ENCODE measurements around the gene C19orf73.
"Not testable (repeated sequence)": the region's sequence is repeated elsewhere in the genome, so short reads cannot be mapped to it uniquely, and the experiment has no call there.

The C19orf73 gene

GRCh38 chr19:49148044-49148682 is 29.2 kb upstream of the C19orf73 start:
- H3K9ac ChIP-seq (ENCODE audit: low read depth, low read length), result no peak overlapping the region
- peaks cover 14% of the 10 kb centered on the region for H3K4me1 ChIP-seq (ENCODE audit: control insufficient read depth, insufficient read depth, low read length)
- H3K27ac ChIP-seq (ENCODE audit: low read depth, low read length), result no peak overlapping the region
- no peaks in the 10 kb centered on the region for H3K9me3 ChIP-seq (ENCODE audit: control insufficient read depth, insufficient read depth, low read length)
- H3K4me3 ChIP-seq (ENCODE audit: low read depth, low read length), result peak overlapping the region; percentile 95
- no peaks in the 10 kb centered on the region; the same call in 1 of the 2 replicates for H3K36me3 ChIP-seq (ENCODE audit: control insufficient read depth, insufficient read depth, low read length)
- H3K27me3 ChIP-seq (ENCODE audit: control insufficient read depth, insufficient read depth, low read length), result peaks cover 5% of the 10 kb centered on the region; the same call in 1 of the 2 replicates

- H3K27me3 ChIP-seq (ENCODE audit: control insufficient read depth, insufficient read depth, low read length); H3K36me3 ChIP-seq (ENCODE audit: control insufficient read depth, insufficient read depth, low read length); H3K9me3 ChIP-seq (ENCODE audit: control insufficient read depth, insufficient read depth, low read length); H3K9ac ChIP-seq (ENCODE audit: low read depth, low read length): not testable (repeated sequence)
- peak overlapping the region; percentile 46 for H3K27ac ChIP-seq (ENCODE audit: low read depth, low read length)
- H3K4me3 ChIP-seq (ENCODE audit: low read depth, low read length), result peak overlapping the region; percentile 57
- peaks cover 15% of the 10 kb centered on the region for H3K4me1 ChIP-seq (ENCODE audit: control insufficient read depth, insufficient read depth, low read length)
Measured at GRCh38 chr19:49146408-49146770, 27.4 kb upstream of the C19orf73 start.

DNA sequence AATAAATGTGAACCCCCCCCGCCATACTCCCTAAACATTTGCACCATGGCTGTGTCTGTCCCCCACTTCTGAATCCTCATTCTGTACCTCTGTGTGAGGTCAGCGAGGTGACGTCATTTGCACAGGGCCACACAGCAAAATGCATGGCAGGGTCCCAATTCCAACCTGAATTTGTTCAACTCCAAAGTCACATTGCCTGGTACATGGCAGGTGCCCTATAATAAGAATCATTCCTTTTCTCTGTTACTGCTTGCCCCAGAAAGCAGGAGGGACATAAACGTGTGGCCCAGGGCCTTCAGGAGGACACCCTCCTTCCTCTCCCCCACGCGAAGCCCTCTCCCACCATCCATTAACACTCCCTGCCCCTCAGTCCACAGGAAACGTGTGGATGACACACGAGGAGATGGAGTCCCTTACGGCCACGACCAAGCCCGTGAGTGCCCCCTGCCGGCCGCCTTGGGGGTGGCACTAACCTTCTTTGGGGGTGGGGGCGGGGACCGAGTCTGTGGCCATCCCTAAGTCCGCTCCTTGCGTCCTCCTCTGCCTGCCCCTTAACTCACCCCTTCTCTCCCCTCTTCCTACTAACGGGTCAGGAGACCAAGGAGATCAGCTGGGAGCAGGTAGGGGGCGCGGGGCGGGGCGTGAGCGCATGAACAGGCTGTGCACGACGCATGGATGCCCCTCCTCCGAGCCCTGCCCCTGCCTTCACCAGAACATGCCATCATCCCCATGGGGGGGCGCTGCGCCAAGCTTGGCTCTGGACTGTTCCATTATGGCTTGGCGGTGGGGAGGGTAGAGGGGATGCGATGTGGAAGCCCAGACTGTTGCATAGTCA is 26.8 kb upstream of the C19orf73 start:
- no peak overlapping the region for H3K9ac ChIP-seq (ENCODE audit: low read depth, low read length)
- peak overlapping the region; percentile 46 for H3K27ac ChIP-seq (ENCODE audit: low read depth, low read length)

DNA sequence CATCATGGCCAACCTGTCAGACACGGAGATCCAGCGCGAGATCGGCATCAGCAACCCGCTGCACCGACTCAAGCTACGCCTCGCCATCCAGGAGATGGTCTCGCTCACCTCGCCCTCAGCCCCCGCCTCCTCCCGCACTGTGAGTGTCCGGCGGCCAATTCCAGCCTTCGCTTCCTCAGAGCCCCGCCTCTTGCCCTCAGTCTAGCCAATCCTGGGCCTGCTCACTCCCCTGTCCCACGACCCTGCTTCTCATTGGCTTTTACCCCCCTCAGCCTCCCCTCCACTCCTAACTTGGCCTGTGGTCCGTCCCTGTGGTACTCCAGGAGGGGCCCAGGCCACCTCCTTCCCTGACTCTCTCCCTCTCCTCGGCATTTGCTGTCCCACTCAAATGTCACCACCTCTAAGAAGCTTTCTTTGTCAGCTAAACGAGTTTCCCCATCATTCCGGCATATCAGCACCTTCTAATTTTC is 24.0 kb upstream of the C19orf73 start:
- Histone ChIP-seq H3K27me3 (ENCODE audit: control insufficient read depth, insufficient read depth, low read length) (no peaks in the 10 kb centered on the region), H3K9me3 (ENCODE audit: control insufficient read depth, insufficient read depth, low read length) (no peaks in the 10 kb centered on the region), H3K4me3 (ENCODE audit: low read depth, low read length) (peak overlapping the region; percentile 73), H3K4me1 (ENCODE audit: control insufficient read depth, insufficient read depth, low read length) (peaks cover 9% of the 10 kb centered on the region), H3K9ac (ENCODE audit: low read depth, low read length) (no peak overlapping the region), H3K36me3 (ENCODE audit: control insufficient read depth, insufficient read depth, low read length) (no peaks in the 10 kb centered on the region; the same call in 1 of the 2 replicates), H3K27ac (ENCODE audit: low read depth, low read length) (no peak overlapping the region)

More for the DNA sequence above, 26.8 kb upstream of the C19orf73 start:
- H3K4me1 ChIP-seq (ENCODE audit: control insufficient read depth, insufficient read depth, low read length), result peaks cover 11% of the 10 kb centered on the region
- H3K27me3 ChIP-seq (ENCODE audit: control insufficient read depth, insufficient read depth, low read length), result no peaks in the 10 kb centered on the region
- H3K9me3 ChIP-seq (ENCODE audit: control insufficient read depth, insufficient read depth, low read length), result no peaks in the 10 kb centered on the region
- H3K36me3 ChIP-seq (ENCODE audit: control insufficient read depth, insufficient read depth, low read length), result no peaks in the 10 kb centered on the region; the same call in 1 of the 2 replicates
- H3K4me3 ChIP-seq (ENCODE audit: low read depth, low read length), result peak overlapping the region; percentile 57

- no peaks in the 10 kb centered on the region for H3K9me3 ChIP-seq (ENCODE audit: control insufficient read depth, insufficient read depth, low read length)
- no peak overlapping the region for H3K9ac ChIP-seq (ENCODE audit: low read depth, low read length)
- H3K27me3 ChIP-seq (ENCODE audit: control insufficient read depth, insufficient read depth, low read length), result no peaks in the 10 kb centered on the region
- no peak overlapping the region for H3K4me3 ChIP-seq (ENCODE audit: low read depth, low read length)
- H3K36me3 ChIP-seq (ENCODE audit: control insufficient read depth, insufficient read depth, low read length), result peaks cover 6% of the 10 kb centered on the region
- no peak overlapping the region for H3K27ac ChIP-seq (ENCODE audit: low read depth, low read length)
- peaks cover 6% of the 10 kb centered on the region for H3K4me1 ChIP-seq (ENCODE audit: control insufficient read depth, insufficient read depth, low read length)
Measured at GRCh38 chr19:49141352-49141751, 22.4 kb upstream of the C19orf73 start.

DNA sequence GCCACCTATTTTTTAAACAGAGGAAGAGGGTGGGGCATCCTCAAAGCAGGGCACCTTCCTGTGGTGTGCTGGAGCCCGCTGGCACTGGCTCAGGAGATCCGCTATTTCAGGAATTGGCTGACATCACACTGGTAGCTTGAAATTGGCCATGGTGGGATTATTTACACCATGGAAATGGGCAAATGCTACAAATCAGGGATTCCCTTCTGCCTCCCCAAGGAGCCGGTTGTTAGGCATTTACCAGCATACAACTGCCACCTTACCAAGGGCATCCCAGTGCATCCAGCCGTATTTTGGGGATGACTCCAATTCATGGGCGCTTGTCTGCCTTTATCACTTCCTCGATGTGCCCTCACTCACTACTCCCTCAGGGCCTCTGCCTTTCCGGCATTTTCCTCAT is 22.0 kb upstream of the C19orf73 start:
- H3K4me3 ChIP-seq (ENCODE audit: low read depth, low read length), result no peak overlapping the region
- no peaks in the 10 kb centered on the region for H3K27me3 ChIP-seq (ENCODE audit: control insufficient read depth, insufficient read depth, low read length)
- H3K27ac ChIP-seq (ENCODE audit: low read depth, low read length), result no peak overlapping the region
- H3K9me3 ChIP-seq (ENCODE audit: control insufficient read depth, insufficient read depth, low read length), result no peaks in the 10 kb centered on the region
- peaks cover 7% of the 10 kb centered on the region for H3K36me3 ChIP-seq (ENCODE audit: control insufficient read depth, insufficient read depth, low read length)
- no peak overlapping the region for H3K9ac ChIP-seq (ENCODE audit: low read depth, low read length)
- peaks cover 6% of the 10 kb centered on the region for H3K4me1 ChIP-seq (ENCODE audit: control insufficient read depth, insufficient read depth, low read length)

- no peak overlapping the region for H3K4me3 ChIP-seq (ENCODE audit: low read depth, low read length)
- H3K4me1 ChIP-seq (ENCODE audit: control insufficient read depth, insufficient read depth, low read length), result peaks cover 9% of the 10 kb centered on the region
- peaks cover 18% of the 10 kb centered on the region for H3K36me3 ChIP-seq (ENCODE audit: control insufficient read depth, insufficient read depth, low read length)
- H3K9me3 ChIP-seq (ENCODE audit: control insufficient read depth, insufficient read depth, low read length), result no peaks in the 10 kb centered on the region
- H3K27me3 ChIP-seq (ENCODE audit: control insufficient read depth, insufficient read depth, low read length), result no peaks in the 10 kb centered on the region
- no peak overlapping the region for H3K27ac ChIP-seq (ENCODE audit: low read depth, low read length)
- no peak overlapping the region for H3K9ac ChIP-seq (ENCODE audit: low read depth, low read length)
Measured at GRCh38 chr19:49136771-49137171, 17.8 kb upstream of the C19orf73 start.

GRCh38 chr19:49135686-49136085 is 16.7 kb upstream of the C19orf73 start:
- Histone ChIP-seq H3K27me3 (ENCODE audit: control insufficient read depth, insufficient read depth, low read length) (no peaks in the 10 kb centered on the region), H3K9ac (ENCODE audit: low read depth, low read length) (no peak overlapping the region), H3K4me3 (ENCODE audit: low read depth, low read length) (no peak overlapping the region), H3K9me3 (ENCODE audit: control insufficient read depth, insufficient read depth, low read length) (no peaks in the 10 kb centered on the region), H3K36me3 (ENCODE audit: control insufficient read depth, insufficient read depth, low read length) (peaks cover 18% of the 10 kb centered on the region), H3K4me1 (ENCODE audit: control insufficient read depth, insufficient read depth, low read length) (peaks cover 9% of the 10 kb centered on the region), H3K27ac (ENCODE audit: low read depth, low read length) (no peak overlapping the region)

GRCh38 chr19:49133621-49134454 is 14.9 kb upstream of the C19orf73 start:
- Histone ChIP-seq H3K9ac (ENCODE audit: low read depth, low read length) (no peak overlapping the region), H3K4me1 (ENCODE audit: control insufficient read depth, insufficient read depth, low read length) (peaks cover 5% of the 10 kb centered on the region; the same call in 1 of the 2 replicates), H3K9me3 (ENCODE audit: control insufficient read depth, insufficient read depth, low read length) (no peaks in the 10 kb centered on the region), H3K36me3 (ENCODE audit: control insufficient read depth, insufficient read depth, low read length) (peaks cover 18% of the 10 kb centered on the region), H3K27me3 (ENCODE audit: control insufficient read depth, insufficient read depth, low read length) (no peaks in the 10 kb centered on the region), H3K27ac (ENCODE audit: low read depth, low read length) (no peak overlapping the region), H3K4me3 (ENCODE audit: low read depth, low read length) (peak overlapping the region; percentile 44)

GRCh38 chr19:49132974-49133609 is 14.1 kb upstream of the C19orf73 start:
- peaks cover 18% of the 10 kb centered on the region for H3K36me3 ChIP-seq (ENCODE audit: control insufficient read depth, insufficient read depth, low read length)

More at GRCh38 chr19:49132974-49133609, 14.1 kb upstream of the C19orf73 start:
- Histone ChIP-seq H3K4me3 (ENCODE audit: low read depth, low read length) (peak overlapping the region; percentile 44), H3K27ac (ENCODE audit: low read depth, low read length) (no peak overlapping the region), H3K9ac (ENCODE audit: low read depth, low read length) (no peak overlapping the region), H3K9me3 (ENCODE audit: control insufficient read depth, insufficient read depth, low read length) (no peaks in the 10 kb centered on the region), H3K27me3 (ENCODE audit: control insufficient read depth, insufficient read depth, low read length) (no peaks in the 10 kb centered on the region), H3K4me1 (ENCODE audit: control insufficient read depth, insufficient read depth, low read length) (peaks cover 5% of the 10 kb centered on the region; the same call in 1 of the 2 replicates)
